Measurements from ENCODE around the gene TNXB. TPM values are rescaled to one million over a fixed set of nuclear protein-coding genes. Genes with fewer than 3 reads are reported as not detected.
"Not testable (repeated sequence)": the region's sequence is repeated elsewhere in the genome, so short reads cannot be mapped to it uniquely, and the experiment has no call there.

TNXB gene
- total RNA-seq, 4 donors from 2014 or later: 223 to 525 (median 326) TPM

GRCh38 chr6:32045811-32046449 is 63.2 kb downstream of the TNXB start:
- peak overlapping the region in 1 of 4 donors; percentile 9 for H3K4me3 ChIP-seq
- TF ChIP-seq POLR2A (IDR thresholded peaks at IDR 0.05; ENCODE audit: low read depth): no peak
- TF ChIP-seq EP300 (IDR thresholded peaks at IDR 0.05): no peak
- TF ChIP-seq CTCF (IDR thresholded peaks at IDR 0.05): no peak
- TF ChIP-seq POLR2AphosphoS5 (IDR thresholded peaks at IDR 0.05): no peak
- WGBS: 71% methylated on average over 14 of the region's 22 CpGs
- DNase-seq (ENCODE audit: extremely low spot score): no peak
- peaks cover 0 to 34% (median 4%) of the 10 kb centered on the region in 4 donors for H3K36me3 ChIP-seq
- H3K4me1 ChIP-seq: peaks cover 28 to 37% (median 32%) of the 10 kb centered on the region in 4 donors
- no peaks in the 10 kb centered on the region for H3K27me3 ChIP-seq
- no peaks in the 10 kb centered on the region for H3K9me3 ChIP-seq
- H3K27ac ChIP-seq (replicated peaks in 1 of 4): peak overlapping the region; percentile 74 to 87 (median 80)
- intact Hi-C loops (cut with DNase I): no loop called here

- H3K27me3 ChIP-seq; intact Hi-C loops (cut with DNase I); H3K9me3 ChIP-seq; H3K27ac ChIP-seq (replicated peaks in 1 of 4); H3K4me3 ChIP-seq; DNase-seq (ENCODE audit: extremely low spot score): not testable (repeated sequence)
- H3K36me3 ChIP-seq: peaks cover 0 to 29% (median 4%) of the 10 kb centered on the region in 4 donors
- WGBS: 90% methylated on average over 5 of the region's 18 CpGs
- peaks cover 28 to 37% (median 32%) of the 10 kb centered on the region in 4 donors for H3K4me1 ChIP-seq
Observed at GRCh38 chr6:32044916-32045315, 64.2 kb downstream of the TNXB start.

GRCh38 chr6:32043589-32044380 is 65.4 kb downstream of the TNXB start:
- H3K9me3 ChIP-seq; intact Hi-C loops (cut with DNase I); H3K4me3 ChIP-seq; H3K27me3 ChIP-seq; H3K27ac ChIP-seq (replicated peaks in 1 of 4); DNase-seq (ENCODE audit: extremely low spot score): not testable (repeated sequence)
- WGBS: 95% methylated on average over 11 of the region's 31 CpGs
- H3K4me1 ChIP-seq: peaks cover 28 to 32% (median 30%) of the 10 kb centered on the region in 4 donors
- H3K36me3 ChIP-seq: peaks cover 0 to 27% (median 0%) of the 10 kb centered on the region in 4 donors

- H3K4me3 ChIP-seq; DNase-seq (ENCODE audit: extremely low spot score); H3K27ac ChIP-seq (replicated peaks in 1 of 4); intact Hi-C loops (cut with DNase I); H3K27me3 ChIP-seq; H3K9me3 ChIP-seq: not testable (repeated sequence)
- peaks cover 0 to 12% (median 0%) of the 10 kb centered on the region in 4 donors for H3K36me3 ChIP-seq
- peaks cover 14 to 16% (median 15%) of the 10 kb centered on the region in 4 donors for H3K4me1 ChIP-seq
- WGBS: no CpG with 5 or more reads among the region's 15 CpGs
Observed at GRCh38 chr6:32042276-32042675, 66.9 kb downstream of the TNXB start.

- H3K4me3 ChIP-seq; H3K36me3 ChIP-seq; intact Hi-C loops (cut with DNase I); H3K27me3 ChIP-seq; H3K9me3 ChIP-seq; DNase-seq (ENCODE audit: extremely low spot score); H3K4me1 ChIP-seq; H3K27ac ChIP-seq (replicated peaks in 1 of 4): not testable (repeated sequence)
- WGBS: 78% methylated on average over 5 of the region's 10 CpGs
Observed at GRCh38 chr6:32041385-32041784, 67.8 kb downstream of the TNXB start.

- H3K4me1 ChIP-seq; H3K9me3 ChIP-seq; intact Hi-C loops (cut with DNase I); H3K36me3 ChIP-seq; H3K27ac ChIP-seq (replicated peaks in 1 of 4); H3K4me3 ChIP-seq; DNase-seq (ENCODE audit: extremely low spot score); H3K27me3 ChIP-seq: not testable (repeated sequence)
- no CpG with 5 or more reads among the region's 13 CpGs for WGBS
Observed at GRCh38 chr6:32041050-32041321, 68.2 kb downstream of the TNXB start.

- intact Hi-C loops (cut with DNase I); H3K36me3 ChIP-seq; H3K27ac ChIP-seq (replicated peaks in 1 of 4); H3K4me3 ChIP-seq; H3K27me3 ChIP-seq; H3K4me1 ChIP-seq; H3K9me3 ChIP-seq; DNase-seq (ENCODE audit: extremely low spot score): not testable (repeated sequence)
- no CpG with 5 or more reads among the region's 43 CpGs for WGBS
Observed at GRCh38 chr6:32040299-32041049, 68.7 kb downstream of the TNXB start.

GRCh38 chr6:32039321-32040274 is 69.5 kb downstream of the TNXB start:
- intact Hi-C loops (cut with DNase I); H3K27ac ChIP-seq (replicated peaks in 1 of 4); H3K36me3 ChIP-seq; H3K4me3 ChIP-seq; H3K9me3 ChIP-seq; H3K27me3 ChIP-seq; DNase-seq (ENCODE audit: extremely low spot score); H3K4me1 ChIP-seq: not testable (repeated sequence)
- 69% methylated on average over 19 of the region's 24 CpGs for WGBS

- H3K36me3 ChIP-seq; H3K4me3 ChIP-seq; H3K27ac ChIP-seq (replicated peaks in 1 of 4); H3K9me3 ChIP-seq; DNase-seq (ENCODE audit: extremely low spot score); H3K4me1 ChIP-seq; intact Hi-C loops (cut with DNase I); H3K27me3 ChIP-seq: not testable (repeated sequence)
- WGBS: 80% methylated on average over 2 of the region's 5 CpGs
Observed at GRCh38 chr6:32038878-32039277, 70.3 kb downstream of the TNXB start.

All from esophagus muscularis mucosa (tissue), 4 donors.